Fibroblast of mammary gland (primary cell): ENCODE results near the gene ADGRV1.

Experiments
- DNase-seq: peaks from one replicate; pipeline ENCODE4 v3.0.0-alpha.2; 2010; ENCODE audit warnings: low read depth
- H3K4me3 ChIP-seq: 2 replicates; pipeline ENCODE4 v1.5.1; 2011; ENCODE audit warnings: low read depth, mild to moderate bottlenecking, low read length, moderate library complexity; ENCODE audit not compliant: control insufficient read depth
- CTCF ChIP-seq: conservative IDR thresholded peaks from 2 replicates; pipeline ENCODE4 v1.5.1; 2011; ENCODE audit warnings: low read depth, low read length, inconsistent platforms; ENCODE audit not compliant: control insufficient read depth, insufficient read depth

Gene ADGRV1

GRCh38 chr5:90956511-90957097 is 398.0 kb downstream of the ADGRV1 start:
- no peak for TF ChIP-seq CTCF
- H3K4me3 ChIP-seq, result no peak overlapping the region
- peak; percentile 3 for DNase-seq

- no peak overlapping the region for H3K4me3 ChIP-seq
- no peak for DNase-seq
- TF ChIP-seq CTCF, result no peak
Measured at GRCh38 chr5:90957906-90958305, 399.3 kb downstream of the ADGRV1 start.

GRCh38 chr5:90959262-90959661 is 400.7 kb downstream of the ADGRV1 start:
- no peak for TF ChIP-seq CTCF
- H3K4me3 ChIP-seq, result no peak overlapping the region
- DNase-seq, result no peak

- no peak overlapping the region for H3K4me3 ChIP-seq
Measured at GRCh38 chr5:90962481-90962880, 403.9 kb downstream of the ADGRV1 start.

GRCh38 chr5:90965110-90965685 is 406.6 kb downstream of the ADGRV1 start:
- DNase-seq, result no peak
- no peak for TF ChIP-seq CTCF
- no peak overlapping the region for H3K4me3 ChIP-seq

More at GRCh38 chr5:90962481-90962880, 403.9 kb downstream of the ADGRV1 start:
- no peak for TF ChIP-seq CTCF
- no peak for DNase-seq

GRCh38 chr5:90967443-90967842 is 408.8 kb downstream of the ADGRV1 start:
- DNase-seq, result no peak
- no peak for TF ChIP-seq CTCF
- no peak overlapping the region for H3K4me3 ChIP-seq
